ENCODE data around the gene TMC8.
A peak's percentile ranks its signal among the peaks of the same experiment; 100 is the strongest.

The TMC8 gene

DNA sequence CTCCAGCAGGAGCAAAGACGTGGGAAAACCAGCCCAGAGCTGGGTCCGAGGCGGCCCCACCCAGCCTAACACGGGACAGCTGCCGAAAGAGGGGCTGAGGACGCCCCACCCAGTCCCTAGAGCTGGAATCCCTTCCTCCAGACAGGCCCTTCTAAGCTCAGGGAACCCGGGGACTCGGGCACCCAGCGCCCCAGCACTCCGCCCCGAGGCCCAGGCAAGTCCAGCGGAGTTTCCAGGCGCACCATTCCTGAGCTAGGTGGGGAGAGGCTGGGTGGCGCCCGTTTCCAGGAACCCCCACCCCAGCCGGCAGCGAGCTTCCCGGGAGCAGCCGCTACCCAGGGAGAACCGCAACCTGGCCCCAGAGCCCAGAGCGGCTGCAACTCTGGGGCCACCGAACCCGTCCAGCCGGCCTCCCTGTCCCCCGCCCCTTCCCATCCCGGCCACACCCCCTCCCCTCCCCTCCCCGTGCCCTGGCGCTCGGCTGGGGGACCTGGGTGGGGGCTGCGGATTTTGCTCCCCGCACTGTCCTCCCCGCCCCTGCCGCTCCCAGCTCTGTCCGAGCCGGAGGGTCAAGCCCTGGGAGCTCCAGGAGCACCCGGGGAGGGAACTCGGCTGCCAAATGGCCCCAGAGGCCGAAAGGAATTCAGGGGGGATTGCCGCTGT is 2.6 kb upstream of the TMC8 start:
- TF ChIP-seq CTCF (IDR thresholded peaks at IDR 0.05; ENCODE audit: insufficient read depth, low read depth, low read length, missing control alignments): no peak
- DNase-seq (ENCODE audit: low read depth): no peak
- H3K4me3 ChIP-seq (ENCODE audit: low read depth, low read length): peak overlapping the region; percentile 87

DNA sequence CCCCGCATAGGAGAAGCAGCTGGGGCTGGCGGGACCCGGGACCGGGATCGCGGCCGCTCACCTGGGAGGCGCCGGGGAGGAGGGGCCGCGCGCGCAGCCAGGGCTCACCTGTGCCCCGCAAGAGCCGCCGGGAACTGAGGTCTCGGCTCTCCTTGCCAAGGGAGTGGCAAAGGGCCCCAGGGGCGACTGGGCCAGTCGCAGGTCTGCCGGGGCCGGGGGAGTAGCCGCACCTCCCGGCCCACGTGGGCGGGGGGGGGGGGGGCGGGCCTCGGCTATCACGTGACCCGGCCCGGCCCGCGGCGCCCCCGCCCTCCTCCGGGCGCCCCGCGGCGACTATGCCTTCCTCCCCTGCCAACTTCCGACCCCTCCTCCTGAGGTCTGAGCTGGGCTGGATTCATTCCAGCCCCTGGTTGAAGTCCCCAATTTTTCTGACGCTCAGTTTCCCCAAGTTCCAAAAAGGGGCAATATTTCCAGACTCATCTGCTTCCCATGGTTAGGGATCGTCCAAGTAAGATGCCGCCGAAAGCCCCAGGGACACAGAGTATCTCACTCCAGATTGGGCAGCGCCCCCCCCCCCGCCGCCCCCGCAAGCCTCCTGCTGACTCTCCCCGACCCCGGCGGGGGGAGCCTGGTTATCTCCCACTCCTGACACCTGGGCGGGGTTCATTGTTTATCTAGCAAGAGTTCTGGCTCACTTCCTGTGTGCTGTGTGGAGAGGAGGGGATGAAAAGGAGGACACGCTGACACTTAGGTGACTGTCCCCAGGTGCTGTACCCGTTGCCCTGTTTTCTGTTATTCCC is 1.8 kb upstream of the TMC8 start, which contains the start of gene TMC6:
Gene TMC6 (minus strand): TSS at position 205 of the 800 bp plus-strand sequence. CDS start 1,923 bp downstream, outside the sequence.
- no peak for TF ChIP-seq CTCF (IDR thresholded peaks at IDR 0.05; ENCODE audit: insufficient read depth, low read depth, low read length, missing control alignments)
- peak; percentile 89 for DNase-seq (ENCODE audit: low read depth)
- H3K4me3 ChIP-seq (ENCODE audit: low read depth, low read length): peak within 1 kb of the TSS; percentile 87

- TF ChIP-seq CTCF (IDR thresholded peaks at IDR 0.05; ENCODE audit: insufficient read depth, low read depth, low read length, missing control alignments): no peak
- DNase-seq (ENCODE audit: low read depth): no peak
- peak overlapping the region; percentile 87 for H3K4me3 ChIP-seq (ENCODE audit: low read depth, low read length)
Observed at GRCh38 chr17:78129351-78130089, 1.1 kb upstream of the TMC8 start.

GRCh38 chr17:78130090-78130436 is 508 bp upstream of the TMC8 start:
- no peak for DNase-seq (ENCODE audit: low read depth)
- peak overlapping the region; percentile 87 for H3K4me3 ChIP-seq (ENCODE audit: low read depth, low read length)
- no peak for TF ChIP-seq CTCF (IDR thresholded peaks at IDR 0.05; ENCODE audit: insufficient read depth, low read depth, low read length, missing control alignments)

DNA sequence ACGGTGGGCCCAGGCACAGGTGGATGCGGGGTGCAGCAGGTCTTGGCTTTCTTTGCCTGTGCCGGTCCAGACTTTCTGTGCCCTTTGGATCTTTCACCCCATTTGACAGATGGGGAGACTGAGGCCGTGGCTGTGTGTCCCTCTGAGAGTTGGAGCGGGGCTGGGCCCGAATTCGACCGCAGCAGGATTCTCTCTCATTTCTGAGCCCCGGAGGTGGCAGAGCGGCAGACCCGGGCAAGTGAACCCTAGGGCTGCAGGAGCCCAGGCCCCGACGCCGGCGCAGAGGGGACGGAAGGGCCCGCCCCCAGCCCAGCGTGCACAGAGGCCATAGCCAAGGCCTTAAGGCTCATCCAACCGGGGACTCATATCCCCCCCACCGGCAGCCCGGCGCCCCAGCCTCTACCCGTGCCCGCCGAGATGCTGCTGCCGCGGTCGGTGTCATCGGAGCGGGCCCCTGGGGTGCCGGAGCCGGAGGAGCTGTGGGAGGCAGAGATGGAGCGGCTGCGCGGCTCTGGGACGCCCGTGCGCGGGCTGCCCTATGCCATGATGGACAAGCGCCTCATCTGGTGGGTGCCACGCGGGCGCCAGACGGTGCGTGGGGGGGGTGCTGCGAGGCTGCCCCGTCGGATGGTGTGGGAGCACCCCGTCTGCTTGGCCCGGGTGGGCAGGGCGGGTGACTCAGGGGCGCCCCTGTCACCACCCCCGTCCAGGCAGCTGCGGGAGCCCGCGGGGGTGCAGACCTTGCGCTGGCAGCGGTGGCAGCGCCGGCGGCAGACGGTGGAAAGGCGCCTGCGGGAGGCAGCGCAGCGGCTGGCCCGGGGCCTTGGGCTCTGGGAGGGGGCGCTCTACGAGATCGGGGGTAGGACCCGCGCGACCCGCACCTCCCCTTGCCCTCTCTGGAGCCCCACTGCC is 857 bp downstream of the TMC8 start:
- H3K4me3 ChIP-seq (ENCODE audit: low read depth, low read length): peak overlapping the region; percentile 87
- TF ChIP-seq CTCF (IDR thresholded peaks at IDR 0.05; ENCODE audit: insufficient read depth, low read depth, low read length, missing control alignments): no peak
- peak; percentile 59 for DNase-seq (ENCODE audit: low read depth)

DNA sequence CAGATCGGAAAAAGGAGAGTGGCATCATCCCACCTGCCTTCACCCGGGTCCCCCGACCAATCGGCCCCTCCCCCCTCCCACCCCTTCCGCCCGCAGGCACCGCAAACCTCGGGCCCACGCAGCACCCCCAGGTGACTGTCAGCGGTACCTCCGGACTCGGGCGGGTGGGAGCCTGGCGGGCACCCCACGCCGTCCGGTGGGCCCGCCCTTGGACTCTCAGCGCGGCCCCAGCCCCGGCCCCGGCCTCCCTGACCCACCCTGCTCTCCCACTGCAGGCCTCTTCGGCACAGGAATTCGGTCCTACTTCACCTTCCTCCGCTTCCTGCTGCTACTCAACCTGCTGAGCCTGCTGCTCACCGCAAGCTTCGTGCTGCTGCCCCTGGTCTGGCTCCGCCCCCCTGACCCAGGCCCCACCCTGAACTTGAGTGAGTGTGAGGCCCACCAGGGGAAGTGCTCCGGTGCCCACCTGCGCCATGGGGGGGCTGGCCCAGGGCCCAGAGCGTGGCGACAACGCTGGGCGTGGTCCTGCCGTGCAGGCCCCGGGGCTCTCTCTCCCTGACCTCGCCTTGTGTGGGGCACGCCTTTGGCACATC is 1.6 kb downstream of the TMC8 start:
- DNase-seq (ENCODE audit: low read depth): peak; percentile 87
- TF ChIP-seq CTCF (IDR thresholded peaks at IDR 0.05; ENCODE audit: insufficient read depth, low read depth, low read length, missing control alignments): no peak
- H3K4me3 ChIP-seq (ENCODE audit: low read depth, low read length): peak overlapping the region; percentile 87

All from GM12865 (cell line).